HG03354 (cell line): ENCODE measurements around the gene PTGS1.
"Not testable (repeated sequence)": the region's sequence is repeated elsewhere in the genome, so short reads cannot be mapped to it uniquely, and the experiment has no call there.

ENCODE experiments used
- ATAC-seq: cut with Tn5 transposase; IDR thresholded peaks from one replicate; pipeline ENCODE4 v1.9.1; 2021; ENCODE audit warnings: mild to moderate bottlenecking; ENCODE audit not compliant: unreplicated experiment, poor library complexity, severe bottlenecking

Gene PTGS1

GRCh38 chr9:122393284-122393983 is 22.6 kb downstream of the PTGS1 start:
- ATAC-seq: no peak

GRCh38 chr9:122394265-122395125 is 23.7 kb downstream of the PTGS1 start:
- ATAC-seq: no peak

GRCh38 chr9:122396614-122397148 is 25.9 kb downstream of the PTGS1 start:
- no peak for ATAC-seq

GRCh38 chr9:122397749-122398148 is 26.9 kb downstream of the PTGS1 start:
- ATAC-seq: no peak

GRCh38 chr9:122398371-122398924 is 27.6 kb downstream of the PTGS1 start:
- ATAC-seq: no peak

GRCh38 chr9:122401896-122402295 is 31.1 kb downstream of the PTGS1 start:
- ATAC-seq: no peak

GRCh38 chr9:122402403-122402871 is 31.6 kb downstream of the PTGS1 start:
- no peak for ATAC-seq

GRCh38 chr9:122402874-122403273 is 32.0 kb downstream of the PTGS1 start:
- ATAC-seq: no peak

DNA sequence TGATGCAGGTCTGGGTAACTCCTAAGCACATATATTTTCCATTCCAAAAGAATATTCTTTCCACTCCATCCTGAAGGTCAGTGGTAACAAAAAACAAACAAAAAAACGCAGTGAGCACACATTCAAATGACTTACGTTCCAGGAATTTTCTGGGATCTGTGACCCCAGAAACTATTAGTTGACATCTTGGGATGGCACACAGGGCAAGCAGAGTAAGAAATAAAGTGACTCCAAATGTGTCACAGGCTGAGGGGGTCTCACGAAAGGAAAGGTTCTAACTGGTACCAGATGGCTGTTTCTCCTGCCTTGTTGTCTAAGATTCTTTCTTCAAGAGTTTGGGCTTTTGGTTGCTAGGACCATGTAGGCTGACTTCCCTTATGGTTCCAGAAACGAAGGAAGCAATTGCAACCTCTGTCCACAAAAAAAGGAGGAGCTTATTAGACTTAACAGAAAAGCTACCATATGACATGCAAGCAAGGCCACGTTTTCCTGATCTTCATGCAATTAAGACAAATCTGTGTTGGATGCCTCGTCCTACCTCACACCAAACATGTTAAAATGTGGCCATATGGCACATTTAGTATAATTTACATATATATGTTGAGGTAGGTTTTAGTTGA is 32.7 kb downstream of the PTGS1 start:
- no peak for ATAC-seq

DNA sequence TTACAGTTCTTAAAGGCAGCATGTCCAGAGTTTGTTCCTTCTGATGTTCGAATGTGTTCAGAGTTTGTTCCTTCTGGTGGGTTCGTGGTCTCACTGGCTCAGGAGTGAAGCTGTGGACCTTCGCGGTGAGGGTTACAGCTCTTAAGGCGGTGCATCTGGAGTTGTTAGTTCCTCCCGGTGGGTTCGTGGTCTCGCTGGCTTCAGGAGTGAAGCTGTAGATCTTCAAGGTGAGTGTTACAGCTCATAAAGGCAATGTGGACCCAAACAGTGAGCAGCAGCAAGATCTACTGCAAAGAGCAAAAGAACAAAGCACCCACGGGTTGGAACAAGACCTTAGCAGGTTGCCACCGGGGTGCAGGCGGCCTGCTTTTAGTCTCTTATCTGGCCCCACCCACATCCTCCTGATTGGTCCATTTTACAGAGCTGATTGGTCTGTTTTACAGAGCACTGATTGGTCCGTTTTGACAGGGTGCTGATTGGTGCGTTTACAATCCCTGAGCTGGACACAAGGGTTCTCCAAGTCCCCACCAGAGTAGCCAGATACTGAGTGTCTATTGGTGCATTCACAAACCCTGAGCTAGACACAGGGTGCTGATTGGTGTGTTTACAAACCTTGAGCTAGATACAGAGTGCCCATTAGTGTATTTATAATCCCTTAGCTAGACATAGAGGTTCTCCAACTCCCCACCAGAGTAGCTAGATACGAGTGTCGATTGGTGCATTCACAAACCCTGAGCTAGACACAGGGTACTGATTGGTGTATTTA is 34.7 kb downstream of the PTGS1 start:
- not testable (repeated sequence) for ATAC-seq

DNA sequence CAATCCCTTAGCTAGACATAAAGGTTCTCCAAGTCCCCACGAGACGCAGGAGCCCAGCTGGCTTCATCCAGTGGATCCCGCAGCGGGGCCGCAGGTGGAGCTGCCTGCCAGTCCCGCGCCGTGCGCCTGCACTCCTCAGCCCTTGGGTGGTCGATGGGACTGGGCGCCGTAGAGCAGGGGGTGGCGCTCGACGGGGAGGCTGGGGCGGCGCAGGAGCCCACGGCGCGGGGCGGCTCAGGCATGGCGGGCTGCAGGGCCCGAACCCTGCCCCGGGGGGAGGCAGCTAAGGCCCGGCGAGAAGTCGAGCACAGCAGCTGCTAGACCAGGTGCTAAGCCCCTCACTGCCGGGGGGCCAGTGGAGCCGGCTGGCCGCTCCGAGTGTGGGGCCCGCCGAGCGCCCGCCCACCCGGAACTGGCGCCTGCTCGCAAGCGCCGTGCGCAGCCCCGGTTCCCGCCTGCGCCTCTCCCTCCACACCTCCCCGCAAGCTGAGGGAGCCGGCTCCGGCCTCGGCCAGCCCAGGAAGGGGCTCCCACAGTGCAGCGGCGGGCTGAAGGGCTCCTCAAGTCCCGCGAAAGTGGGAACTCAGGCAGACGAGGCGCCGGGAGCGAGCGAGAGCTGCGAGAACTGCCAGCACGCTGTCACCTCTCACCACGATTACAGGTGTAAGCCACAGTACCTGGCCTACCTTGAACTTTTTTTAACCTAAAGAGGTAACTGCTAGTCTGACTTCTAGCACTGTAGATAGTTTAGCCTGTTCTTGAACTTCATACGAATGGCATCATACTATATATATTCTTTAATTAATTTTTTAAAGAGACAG is 35.5 kb downstream of the PTGS1 start:
- no peak for ATAC-seq

- not testable (repeated sequence) for ATAC-seq
These were observed 43.3 kb downstream of the PTGS1 start for GRCh38 chr9:122414108-122414507.

GRCh38 chr9:122418016-122418415 is 47.2 kb downstream of the PTGS1 start:
- ATAC-seq: no peak

DNA sequence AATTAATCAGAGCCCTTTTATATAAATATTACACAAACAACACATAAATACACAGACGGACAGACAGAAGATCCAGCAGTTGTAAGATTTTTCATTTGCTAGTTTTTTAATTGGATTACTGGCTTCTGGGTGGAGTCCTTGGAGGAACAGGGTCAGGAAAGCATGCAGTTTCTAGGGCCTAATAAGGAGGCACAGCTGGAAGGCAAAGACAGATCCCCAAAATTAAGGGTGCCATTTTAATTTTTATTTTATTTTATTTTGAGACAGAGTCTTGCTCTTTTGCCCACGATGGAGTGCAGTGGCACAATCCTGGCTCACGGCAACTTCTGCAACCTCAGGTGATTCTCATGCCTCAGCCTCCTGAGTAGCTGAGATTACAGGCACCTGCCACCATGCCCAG is 49.5 kb downstream of the PTGS1 start:
- ATAC-seq: no peak

- no peak for ATAC-seq
These were observed 54.3 kb downstream of the PTGS1 start for GRCh38 chr9:122425087-122425486.

GRCh38 chr9:122426723-122427122 is 55.9 kb downstream of the PTGS1 start:
- no peak for ATAC-seq

GRCh38 chr9:122442568-122442967 is 71.7 kb downstream of the PTGS1 start:
- ATAC-seq: no peak

DNA sequence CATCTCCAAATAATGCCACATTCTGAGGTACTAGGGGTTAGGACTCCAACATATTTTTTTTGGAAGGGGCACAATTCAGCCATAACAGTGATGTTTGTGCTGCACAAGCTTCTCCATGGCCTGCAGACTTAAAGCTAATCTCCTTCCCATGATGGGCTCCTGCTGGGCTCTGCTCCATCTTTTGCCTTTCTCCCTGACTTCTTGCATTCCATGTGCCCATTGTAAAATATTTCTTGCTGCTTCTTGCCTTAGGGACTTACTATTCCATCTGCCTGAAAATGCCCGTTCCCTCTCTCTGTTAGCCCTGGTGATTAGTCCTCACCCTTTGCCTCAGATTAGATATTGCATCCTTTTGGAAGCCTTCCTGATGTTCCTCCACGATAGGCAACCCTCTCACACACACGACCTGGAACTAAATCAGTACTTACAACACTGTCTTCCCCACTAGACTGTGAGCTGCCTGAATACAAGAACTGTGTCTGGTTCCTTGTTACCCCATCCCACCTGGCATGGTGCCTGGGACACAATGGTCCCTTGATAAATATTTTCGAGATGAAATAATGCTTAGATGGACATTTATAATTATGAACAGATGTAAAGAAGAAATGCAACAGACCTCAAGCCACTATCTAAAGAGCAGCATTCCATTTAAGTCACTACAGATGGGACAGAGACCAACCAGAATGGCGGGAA is 73.4 kb downstream of the PTGS1 start:
- ATAC-seq: no peak
